Fibroblast of lung (primary cell): Measurements from ENCODE around the gene NRF1. TPM values are rescaled to one million over a fixed set of nuclear protein-coding genes. Genes with fewer than 3 reads are reported as not detected.

Experiments used
- DNase-seq, 2 donors: peaks; one replicate each; pipeline versions ENCODE4 v3.0.0 to v3.0.0-alpha.2; 2010; ENCODE audit warnings: low read depth in 2 of 2
- H2AFZ ChIP-seq: 2 replicates; pipeline ENCODE4 v1.5.1; 2012; ENCODE audit warnings: low read length, control low read depth, inconsistent platforms
- H3K27ac ChIP-seq: 2 replicates; pipeline ENCODE4 v1.5.1; 2011; ENCODE audit warnings: low read length, control low read depth; ENCODE audit not compliant: insufficient read depth
- H3K27me3 ChIP-seq: 2 replicates; pipeline ENCODE4 v1.5.1; 2011; ENCODE audit warnings: mild to moderate bottlenecking, low read length; ENCODE audit not compliant: control insufficient read depth, insufficient read depth
- H3K36me3 ChIP-seq: 2 replicates; pipeline ENCODE4 v1.5.1; 2011; ENCODE audit warnings: low read length; ENCODE audit not compliant: control insufficient read depth, insufficient read depth
- H3K4me1 ChIP-seq: 2 replicates; pipeline ENCODE4 v1.5.1; 2011; ENCODE audit warnings: low read length; ENCODE audit not compliant: control insufficient read depth, insufficient read depth; ENCODE audit errors: extremely low read depth
- H3K4me2 ChIP-seq: 2 replicates; pipeline ENCODE4 v1.5.1; 2011; ENCODE audit warnings: low read length, control low read depth; ENCODE audit not compliant: insufficient read depth; ENCODE audit errors: extremely low read depth
- H3K4me3 ChIP-seq, 4 experiments: fragments of 200-600 bp in 1 of 4; sonication (generic) in 1 of 4; replicated peaks in 1 of 4; 2 replicates each; pipeline ENCODE4 v1.5.1; 2011 to 2016; ENCODE audit warnings: low read length in 4 of 4, low read depth in 3 of 4, mild to moderate bottlenecking in 3 of 4, control low read depth in 2 of 4, inconsistent platforms in 1 of 4, mixed read lengths in 1 of 4; ENCODE audit not compliant: insufficient read depth in 1 of 4; ENCODE audit errors: control extremely low read depth in 1 of 4
- H3K79me2 ChIP-seq: 2 replicates; pipeline ENCODE4 v1.5.1; 2012; ENCODE audit warnings: mild to moderate bottlenecking, low read length, inconsistent platforms; ENCODE audit not compliant: control insufficient read depth, insufficient read depth
- H3K9ac ChIP-seq: 2 replicates; pipeline ENCODE4 v1.5.1; 2011; ENCODE audit warnings: mild to moderate bottlenecking, low read length, control low read depth; ENCODE audit not compliant: insufficient read depth
- H3K9me3 ChIP-seq: 2 replicates; pipeline ENCODE4 v1.5.1; 2012; ENCODE audit warnings: low read depth, low read length; ENCODE audit not compliant: control insufficient read depth, insufficient read depth
- H4K20me1 ChIP-seq: 2 replicates; pipeline ENCODE4 v1.5.1; 2011; ENCODE audit warnings: low read length; ENCODE audit not compliant: control insufficient read depth, insufficient read depth; ENCODE audit errors: extremely low read depth
- CTCF ChIP-seq, 2 donors: IDR thresholded peaks in 1 of 2; conservative IDR thresholded peaks in 1 of 2; 1 replicate in 1 of 2; 2 replicates in 1 of 2; pipeline ENCODE4 v1.5.1; 2011 to 2012; ENCODE audit warnings: low read length in 2 of 2, control low read depth in 1 of 2, inconsistent platforms in 1 of 2, low read depth in 1 of 2, mild to moderate bottlenecking in 1 of 2
- EZH2 ChIP-seq: IDR thresholded peaks from 2 replicates; pipeline ENCODE4 v1.5.1; 2012; ENCODE audit warnings: low read length, control low read depth, mild to moderate bottlenecking; ENCODE audit errors: missing control alignments
- polyA plus RNA-seq, 2 donors: library from polyadenylated mRNA; depleted of rRNA in 1 of 2; stranded (reverse) in 1 of 2; unstranded in 1 of 2; fragments of >200 nt; gene quantifications; 2 replicates each; pipeline ENCODE4 v1.2.1, GENCODE V29; 2011 to 2012; ENCODE audit warnings: missing spikeins in 1 of 2
- total RNA-seq: library from RNA; depleted of rRNA; stranded (reverse); fragments of >200 nt; gene quantifications from 2 replicates; pipeline ENCODE4 v1.2.1, GENCODE V29; 2014

NRF1 gene
- total and polyA plus RNA-seq, 2 donors (not counting 1 experiment from before 2014, with no cell fraction given): 7.3 to 15.5 TPM

- Histone ChIP-seq H3K4me1 (no peaks in the 10 kb centered on the region), H3K27ac (no peak overlapping the region), H3K36me3 (peaks cover 2% of the 10 kb centered on the region), H3K4me2 (no peak overlapping the region), H3K27me3 (no peaks in the 10 kb centered on the region), H3K9ac (no peak overlapping the region), H3K9me3 (no peaks in the 10 kb centered on the region), H4K20me1 (no peaks in the 10 kb centered on the region), H2AFZ (no peak overlapping the region), H3K4me3 (no peak overlapping the region), H3K79me2 (no peaks in the 10 kb centered on the region)
- TF ChIP-seq CTCF (conservative IDR thresholded peaks at IDR 0.05 in 1 of 2, IDR thresholded peaks at IDR 0.05 in 1 of 2; ENCODE audit: low read depth in 1 of 2, low read length in 2 of 2): no peak
- TF ChIP-seq EZH2: no peak
- DNase-seq: no peak
Measured at GRCh38 chr7:129751916-129752315, 140.4 kb downstream of the NRF1 start.

GRCh38 chr7:129752760-129753159 is 141.2 kb downstream of the NRF1 start:
- H2AFZ ChIP-seq: no peak overlapping the region
- peaks cover 2% of the 10 kb centered on the region for H3K36me3 ChIP-seq
- TF ChIP-seq EZH2 (no peak), CTCF (conservative IDR thresholded peaks at IDR 0.05 in 1 of 2, IDR thresholded peaks at IDR 0.05 in 1 of 2; ENCODE audit: low read depth in 1 of 2, low read length in 2 of 2) (no peak)
- no peaks in the 10 kb centered on the region for H3K9me3 ChIP-seq
- no peak overlapping the region for H3K4me3 ChIP-seq
- H3K9ac ChIP-seq: no peak overlapping the region
- H3K4me2 ChIP-seq: no peak overlapping the region
- no peak overlapping the region for H3K27ac ChIP-seq
- H3K79me2 ChIP-seq: no peaks in the 10 kb centered on the region
- no peaks in the 10 kb centered on the region for H4K20me1 ChIP-seq
- DNase-seq: no peak
- H3K27me3 ChIP-seq: no peaks in the 10 kb centered on the region
- no peaks in the 10 kb centered on the region for H3K4me1 ChIP-seq

- Histone ChIP-seq H3K9me3 (no peaks in the 10 kb centered on the region), H3K36me3 (peaks cover 2% of the 10 kb centered on the region), H3K79me2 (no peaks in the 10 kb centered on the region), H3K9ac (no peak overlapping the region), H3K4me3 (no peak overlapping the region), H3K27ac (no peak overlapping the region), H3K4me1 (no peaks in the 10 kb centered on the region), H3K27me3 (no peaks in the 10 kb centered on the region), H4K20me1 (no peaks in the 10 kb centered on the region), H3K4me2 (no peak overlapping the region), H2AFZ (no peak overlapping the region)
- TF ChIP-seq EZH2 (no peak), CTCF (conservative IDR thresholded peaks at IDR 0.05 in 1 of 2, IDR thresholded peaks at IDR 0.05 in 1 of 2; ENCODE audit: low read depth in 1 of 2, low read length in 2 of 2) (no peak)
- DNase-seq: no peak
Measured at GRCh38 chr7:129754406-129754805, 142.9 kb downstream of the NRF1 start.
